ENCODE results near the gene MDH2. TPM values are rescaled to one million over a fixed set of nuclear protein-coding genes. Genes with fewer than 3 reads are reported as not detected.

Gene MDH2
- total and polyA plus RNA-seq, 10 of the 15 experiments (the other 5 are each of a cell fraction or from before 2014, with no cell fraction given): 106 to 530 (median 202) TPM

GRCh38 chr7:76031964-76032363 is 15.9 kb upstream of the MDH2 start:
- H3K4me1 ChIP-seq (ENCODE audit: control insufficient read depth, insufficient read depth, low read length): no peaks in the 10 kb centered on the region
- ATAC-seq (no peak), DNase-seq (ENCODE audit: low read depth, low spot score) (no peak), FAIRE-seq (no peak)
- CTCF ChIA-PET: interaction anchor here (1.5 kb wide), 1 partner anchor 12 kb away, joined by 3 read pairs; no protein-coding TSS in a partner anchor
- in situ Hi-C loops (cut with MboI): loop anchor here (25.0 kb wide), 1 partner anchor 970 kb away; the partner anchor contains the start of gene RCC1L
- RAD21 ChIA-PET (ENCODE audit: unreplicated experiment): no interaction called here
- H3K27ac ChIP-seq (ENCODE audit: control insufficient read depth, insufficient read depth): no peak overlapping the region
- H3K4me2 ChIP-seq (ENCODE audit: control insufficient read depth, insufficient read depth): no peak overlapping the region
- no peak overlapping the region for H2AFZ ChIP-seq (ENCODE audit: control insufficient read depth, low read depth, low read length)
- no peaks in the 10 kb centered on the region for H3K36me3 ChIP-seq (ENCODE audit: control insufficient read depth in 2 of 2, insufficient read depth in 2 of 2, low read length in 1 of 2)
- H3K9me3 ChIP-seq (replicated peaks; ENCODE audit: control insufficient read depth, insufficient read depth, low read length): no peaks in the 10 kb centered on the region
- POLR2A ChIA-PET: no interaction called here
- intact Hi-C loops (cut with micrococcal nuclease; ENCODE audit: unreplicated experiment): no loop called here
- TF ChIP-seq HCFC1 (IDR thresholded peaks at IDR 0.05; ENCODE audit: low read length) (no peak), E2F8 (IDR thresholded peaks at IDR 0.05; ENCODE audit: low read depth, partially characterized antibody) (no peak), CHD1 (IDR thresholded peaks at IDR 0.05; ENCODE audit: low read depth, low read length) (no peak), BCL3 (IDR thresholded peaks at IDR 0.05; ENCODE audit: borderline replicate concordance, insufficient read depth, low read depth, low read length, poor library complexity, severe bottlenecking) (no peak), DPF2 (IDR thresholded peaks at IDR 0.05) (no peak), RELA (IDR thresholded peaks at IDR 0.05; ENCODE audit: borderline replicate concordance, partially characterized antibody) (no peak), HDAC6 (IDR thresholded peaks at IDR 0.05; ENCODE audit: unreplicated experiment) (no peak), POLR2AphosphoS5 (IDR thresholded peaks at IDR 0.05; ENCODE audit: low read length) (no peak), ETV6 (conservative IDR thresholded peaks at IDR 0.05 in 1 of 2, IDR thresholded peaks at IDR 0.05 in 1 of 2; ENCODE audit: borderline replicate concordance in 1 of 2, low read depth in 1 of 2) (no peak), RAD51 (IDR thresholded peaks at IDR 0.05) (no peak), SP1 (IDR thresholded peaks at IDR 0.05; ENCODE audit: low read depth, low read length) (no peak), CBX5 (IDR thresholded peaks at IDR 0.05; ENCODE audit: low read depth) (no peak), ATF7 (IDR thresholded peaks at IDR 0.05; ENCODE audit: low read depth) (no peak), NRF1 (conservative IDR thresholded peaks at IDR 0.05; ENCODE audit: low read depth, low read length) (no peak)
- no TSS peak for BruUV-seq (replicated peaks)
- WGBS (ENCODE audit: insufficient coverage, insufficient replicate concordance, low lambda C conversion rate, missing lambda C conversion rate): 100% methylated on average over 1 of the region's 1 CpG
- H3K27me3 ChIP-seq (replicated peaks in 1 of 2; ENCODE audit: control insufficient read depth in 2 of 2, insufficient read depth in 2 of 2, low read length in 1 of 2): no peaks in the 10 kb centered on the region
- H4K20me1 ChIP-seq (ENCODE audit: control insufficient read depth, insufficient read depth): no peaks in the 10 kb centered on the region
- SMC1A ChIA-PET (ENCODE audit: uncharacterized antibody, unreplicated experiment): no interaction called here
- H3K79me2 ChIP-seq (ENCODE audit: control insufficient read depth, insufficient read depth, low read length): no peaks in the 10 kb centered on the region
- no peak overlapping the region for H3K4me3 ChIP-seq
- H3K9ac ChIP-seq (ENCODE audit: control insufficient read depth, insufficient read depth, low read length): no peak overlapping the region
